Activated CD4-positive, alpha-beta T cell treated with anti-CD3 and anti-CD28 coated beads for 48 hours (primary cell): Measurements from ENCODE around the gene BDH1.
"Not testable (repeated sequence)": the region's sequence is repeated elsewhere in the genome, so short reads cannot be mapped to it uniquely, and the experiment has no call there.

Experiments used
- DNase-seq: peaks from one replicate; pipeline ENCODE4 v3.0.0-alpha.2; 2020

BDH1 gene

GRCh38 chr3:197484204-197484901 lies 71.4 kb downstream of the BDH1 start:
- DNase-seq = no peak

- no peak for DNase-seq
These were observed 73.8 kb downstream of the BDH1 start for GRCh38 chr3:197482001-197482400.

GRCh38 chr3:197480320-197480719 lies 75.4 kb downstream of the BDH1 start:
- DNase-seq = no peak

GRCh38 chr3:197478746-197479668 lies 76.8 kb downstream of the BDH1 start:
- DNase-seq = no peak

- not testable (repeated sequence) for DNase-seq
These were observed 78.0 kb downstream of the BDH1 start for GRCh38 chr3:197477816-197478215.

GRCh38 chr3:197475997-197476525 lies 79.7 kb downstream of the BDH1 start:
- no peak for DNase-seq

GRCh38 chr3:197475514-197475913 lies 80.3 kb downstream of the BDH1 start:
- DNase-seq = no peak

GRCh38 chr3:197472151-197472550 lies 83.6 kb downstream of the BDH1 start:
- DNase-seq = no peak

- DNase-seq = no peak
These were observed 84.4 kb downstream of the BDH1 start for GRCh38 chr3:197471221-197472010.

GRCh38 chr3:197468866-197469382 lies 86.8 kb downstream of the BDH1 start:
- no peak for DNase-seq

- no peak for DNase-seq
These were observed 87.6 kb downstream of the BDH1 start for GRCh38 chr3:197468167-197468566.

- DNase-seq = no peak
These were observed 89.0 kb downstream of the BDH1 start for GRCh38 chr3:197466586-197467399.

- DNase-seq = peak; percentile 26
These were observed 89.7 kb downstream of the BDH1 start for GRCh38 chr3:197465996-197466549.

GRCh38 chr3:197465197-197465995 lies 90.4 kb downstream of the BDH1 start:
- no peak for DNase-seq

- no peak for DNase-seq
These were observed 91.0 kb downstream of the BDH1 start for GRCh38 chr3:197464794-197465193.

- DNase-seq = no peak
These were observed 92.5 kb downstream of the BDH1 start for GRCh38 chr3:197463279-197463678.

GRCh38 chr3:197462808-197463207 lies 93.0 kb downstream of the BDH1 start:
- DNase-seq = no peak

- DNase-seq = no peak
These were observed 95.1 kb downstream of the BDH1 start for GRCh38 chr3:197460639-197461038.

GRCh38 chr3:197460002-197460401 lies 95.8 kb downstream of the BDH1 start:
- DNase-seq = no peak
